Adrenal gland (tissue), 5 donors: ENCODE data around the gene GCSAM.

Source experiments
- CTCF ChIP-seq, 6 experiments: fragments of 450-650 bp in 4 of 6; fragments of 200-600 bp in 2 of 6; sonication (generic) in 1 of 6; IDR thresholded peaks; 1 replicate in 5 of 6; 2 replicates in 1 of 6; pipeline versions ENCODE4 v1.5.1 to v1.8.0; 2016 to 2021; ENCODE audit warnings: antibody characterized with exemption in 6 of 6, mild to moderate bottlenecking in 2 of 6, moderate library complexity in 1 of 6
- POLR2A ChIP-seq, 2 donors: fragments of 450-650 bp; IDR thresholded peaks; one replicate each; pipeline ENCODE4 v1.6.1; 2017; ENCODE audit warnings: antibody characterized with exemption in 2 of 2, mild to moderate bottlenecking in 2 of 2, moderate library complexity in 1 of 2
- donor health status: DM: no; HTN: no; CAD: no.

- no peak for TF ChIP-seq CTCF (IDR thresholded peaks at IDR 0.05)
- no peak for TF ChIP-seq POLR2A (IDR thresholded peaks at IDR 0.05)
Observed at GRCh38 chr3:112171144-112171543, 38.1 kb upstream of the GCSAM start.
